Stimulated activated CD4-positive, alpha-beta T cell treated with anti-CD3 and anti-CD28 coated beads, TNF-alpha, amount 100 ng/mL, for 4 hours (primary cell): Measurements from ENCODE around the gene ANKS1A.

ENCODE experiments used
- DNase-seq, 3 experiments: peaks; one replicate each; pipeline ENCODE4 v3.0.0-alpha.2; 2020; ENCODE audit warnings: low read depth in 3 of 3

The ANKS1A gene

GRCh38 chr6:35069262-35069661, 180.2 kb downstream of the ANKS1A start:
- DNase-seq: no peak

DNA sequence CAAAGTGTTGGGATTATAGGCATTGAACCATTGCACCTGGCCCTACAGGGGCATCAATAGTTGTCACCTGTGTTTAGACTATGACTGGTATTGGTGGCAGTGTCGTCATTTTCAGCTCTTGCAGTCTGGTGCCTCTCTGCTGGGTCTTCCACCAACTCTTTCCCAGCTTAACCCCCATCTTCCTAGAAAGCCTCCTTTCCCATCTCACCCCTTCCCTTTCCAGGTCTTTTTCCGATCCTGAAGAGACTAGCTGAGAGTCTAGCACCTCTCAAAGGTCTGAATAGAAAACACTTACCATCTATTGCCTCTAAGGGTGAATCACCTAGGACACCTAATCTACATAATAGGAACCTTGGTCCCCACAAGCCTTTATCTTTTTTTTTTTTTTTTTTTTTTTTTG, 181.1 kb downstream of the ANKS1A start:
- no peak for DNase-seq

DNA sequence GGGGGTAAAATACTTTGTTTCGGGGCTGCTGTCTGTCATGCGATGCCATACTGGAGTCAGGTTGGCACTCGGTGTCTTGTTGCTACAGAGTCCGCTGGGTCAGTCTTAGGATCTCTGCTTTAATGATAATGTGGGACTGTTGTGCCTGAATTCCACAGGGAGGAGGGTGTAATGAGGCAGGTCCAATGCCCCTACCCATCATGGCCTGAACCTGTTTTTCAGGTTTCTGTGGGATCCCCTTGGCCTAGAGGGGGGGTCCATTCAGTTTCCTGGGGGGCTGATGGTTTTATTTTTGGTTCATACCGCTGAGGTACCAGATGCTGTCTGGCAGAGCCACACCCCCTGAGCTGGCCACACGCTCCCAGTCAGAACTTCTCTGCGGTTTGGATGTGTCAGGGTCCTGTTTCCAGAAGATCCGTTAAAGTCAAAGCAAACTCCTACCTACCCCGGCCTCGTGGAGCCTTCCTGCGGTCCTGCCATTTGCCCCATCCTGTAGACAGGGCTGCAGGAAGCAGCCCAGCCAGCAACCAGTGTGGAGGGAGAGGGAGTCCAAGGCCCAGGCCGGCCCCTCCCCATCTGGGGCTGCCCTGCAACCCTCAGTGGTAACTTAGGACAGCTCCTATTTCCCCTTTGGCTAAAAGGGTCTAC, 182.4 kb downstream of the ANKS1A start:
- DNase-seq: no peak

DNA sequence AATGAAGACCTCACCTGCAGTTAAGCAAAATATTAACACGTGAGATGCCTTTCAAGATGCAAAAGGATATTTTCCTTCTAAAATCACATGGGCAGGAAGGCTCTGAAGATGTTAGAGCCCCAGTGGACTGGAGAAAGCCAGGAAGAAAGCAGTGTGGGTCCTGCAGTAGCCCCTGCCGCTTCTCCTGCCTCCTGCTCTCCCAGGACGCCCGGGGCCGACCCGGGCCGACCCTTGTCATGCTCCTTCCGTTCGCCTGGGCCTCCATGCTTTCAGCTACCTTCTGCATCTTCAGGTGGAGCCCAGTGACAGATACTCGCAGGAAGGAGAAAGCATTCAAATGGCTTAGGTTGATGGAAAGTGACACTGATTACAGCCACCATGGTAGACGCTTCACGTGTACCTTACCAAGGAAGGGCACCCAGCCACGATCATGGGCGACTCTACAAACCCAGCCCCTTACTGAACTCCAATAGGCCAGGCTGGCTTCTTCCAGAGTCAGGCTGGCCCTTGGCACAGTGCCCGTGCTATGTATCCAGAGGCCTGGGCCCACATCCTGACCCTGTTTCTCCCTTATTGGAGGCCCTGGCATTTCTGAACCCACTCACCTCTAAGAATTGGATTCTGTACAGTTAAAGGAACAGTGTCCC, 183.1 kb downstream of the ANKS1A start:
- DNase-seq: no peak

GRCh38 chr6:35072698-35073055, 183.6 kb downstream of the ANKS1A start:
- DNase-seq: no peak

DNA sequence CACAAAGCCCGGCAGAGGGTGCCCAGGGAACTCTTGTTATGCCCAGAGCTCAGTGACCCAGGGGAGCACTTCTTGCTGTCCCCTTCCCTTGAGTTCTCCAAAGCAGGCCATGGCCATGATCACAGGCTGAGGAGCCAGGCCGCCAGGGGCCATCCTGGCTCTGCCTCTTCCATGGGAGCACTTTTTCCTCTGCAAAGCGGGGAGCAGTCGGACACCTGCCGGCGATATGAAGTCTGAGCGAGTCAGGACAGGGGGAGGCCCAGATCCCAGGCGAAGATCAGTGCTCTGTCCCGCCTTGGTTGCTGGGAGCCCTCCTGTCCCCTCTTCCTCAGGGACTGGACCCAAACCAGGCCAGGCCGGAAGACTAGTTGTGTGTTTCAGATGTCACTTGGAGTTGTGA, 184.2 kb downstream of the ANKS1A start:
- no peak for DNase-seq

GRCh38 chr6:35073766-35074471, 184.9 kb downstream of the ANKS1A start:
- DNase-seq: no peak

DNA sequence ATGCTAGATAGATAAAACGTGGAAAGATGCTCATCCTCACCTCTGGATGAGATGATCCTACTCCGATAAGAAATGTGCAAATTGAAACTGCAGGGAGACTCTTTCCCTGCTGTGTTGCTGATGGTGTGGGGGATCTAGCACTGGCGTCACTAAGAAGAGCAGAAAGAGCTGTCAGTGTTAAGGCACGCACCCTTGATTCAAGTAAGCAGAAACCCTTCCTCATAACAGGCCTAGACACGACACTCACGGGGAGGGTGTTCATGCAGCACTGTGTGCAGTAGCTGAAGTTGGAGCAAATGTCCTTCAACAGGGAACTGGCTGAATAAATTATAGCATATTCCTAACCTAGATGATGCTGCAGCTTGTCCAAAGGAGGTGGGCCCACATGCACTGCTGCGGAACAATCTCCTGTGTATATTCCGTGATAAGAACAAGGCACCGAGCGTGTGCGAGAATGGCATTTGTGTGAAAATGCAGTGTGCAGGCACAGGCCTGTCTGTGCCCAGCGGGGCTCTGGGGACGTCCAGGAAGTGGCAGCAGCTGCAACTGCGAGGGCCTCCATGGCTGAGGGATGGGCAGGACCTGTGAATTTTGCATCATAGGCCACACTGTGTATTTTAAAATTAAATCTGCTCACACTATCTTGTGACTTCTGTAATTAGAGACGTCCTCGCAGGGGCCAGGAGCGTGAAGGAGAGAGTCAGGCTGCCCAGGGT, 188.1 kb downstream of the ANKS1A start:
- DNase-seq: no peak

- DNase-seq: no peak
Measured at GRCh38 chr6:35077713-35078105, 188.7 kb downstream of the ANKS1A start.

GRCh38 chr6:35078226-35078850, 189.3 kb downstream of the ANKS1A start:
- no peak for DNase-seq

DNA sequence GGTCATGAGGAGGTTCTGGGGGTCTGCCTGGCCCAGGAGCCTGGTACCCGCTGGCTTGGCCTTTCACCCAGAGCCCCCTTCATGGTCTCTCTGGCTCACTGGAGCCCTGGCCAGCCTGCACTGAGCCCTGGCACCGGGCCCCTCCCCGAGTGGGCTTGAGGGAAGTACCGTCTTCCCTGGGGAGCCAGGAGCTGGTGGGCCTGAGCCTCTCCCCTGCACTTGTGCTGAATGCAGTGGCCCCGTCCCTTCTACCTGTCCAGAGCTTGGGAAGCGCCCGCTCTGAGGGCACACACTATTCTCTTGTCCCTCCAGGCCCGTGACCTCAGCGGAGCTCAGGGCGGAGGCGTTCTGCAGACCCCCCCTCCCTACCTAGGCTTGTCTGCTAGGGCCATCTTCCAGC, 189.8 kb downstream of the ANKS1A start:
- no peak for DNase-seq

DNA sequence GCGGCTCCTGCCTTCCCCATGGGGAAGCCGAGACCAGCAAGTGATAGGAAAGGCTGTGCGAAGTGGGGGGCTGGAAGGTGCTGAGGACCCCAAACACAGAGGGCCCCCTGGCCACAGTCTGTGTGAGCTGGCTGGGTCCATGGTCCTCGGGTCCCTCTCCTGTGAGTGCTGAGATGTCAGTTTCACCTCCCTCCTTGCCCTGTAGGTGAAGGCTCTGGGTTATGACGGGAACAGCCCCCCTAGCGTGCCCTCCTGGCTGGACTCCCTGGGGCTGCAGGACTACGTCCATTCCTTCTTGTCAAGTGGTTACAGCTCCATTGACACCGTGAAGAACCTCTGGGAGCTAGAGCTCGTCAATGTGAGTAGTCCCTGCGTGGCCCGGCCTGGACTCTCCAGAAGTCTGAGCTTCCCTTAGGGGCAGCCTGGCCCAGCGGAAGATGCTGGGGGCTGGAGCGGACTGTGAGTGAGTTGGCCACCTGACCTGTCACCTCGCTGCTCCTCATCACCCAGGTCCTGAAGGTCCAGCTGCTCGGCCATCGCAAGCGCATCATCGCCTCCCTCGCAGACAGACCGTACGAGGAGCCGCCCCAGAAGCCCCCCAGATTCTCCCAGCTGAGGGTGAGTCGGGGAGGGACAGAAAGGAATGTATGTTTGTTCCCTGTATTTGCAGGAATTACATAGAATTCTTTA, 190.4 kb downstream of the ANKS1A start:
- DNase-seq: no peak

DNA sequence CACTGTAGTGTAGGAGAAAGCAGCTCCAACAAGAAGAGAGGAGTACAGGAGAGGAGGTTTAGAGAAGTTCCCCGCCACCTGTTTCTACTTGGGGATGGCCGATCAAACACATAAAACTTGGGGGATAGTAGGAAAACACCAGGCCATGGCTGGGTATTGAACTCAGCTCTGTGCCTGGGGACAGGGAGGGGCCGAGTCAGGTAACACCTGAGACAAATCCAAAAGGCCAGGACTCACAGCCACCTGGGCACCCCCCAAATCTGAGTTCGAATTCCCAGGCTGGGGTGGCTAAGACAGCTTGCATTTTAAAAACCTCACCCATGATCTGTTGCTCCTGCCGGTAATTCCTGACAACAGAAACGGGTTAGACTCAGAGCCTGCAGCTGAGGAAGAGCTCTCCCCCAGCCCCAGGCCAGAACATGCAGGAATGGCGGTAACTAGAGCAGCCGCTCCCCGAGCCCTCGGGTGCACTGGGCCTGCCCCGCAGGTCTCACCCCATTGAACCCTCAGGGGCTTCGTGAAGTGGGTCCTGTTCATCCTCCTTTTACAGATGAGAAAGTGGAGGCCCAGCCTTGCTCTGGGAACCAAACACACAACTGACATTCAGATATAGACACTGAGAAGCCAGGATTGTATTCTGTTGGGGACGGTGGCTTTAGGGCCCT, 191.1 kb downstream of the ANKS1A start:
- no peak for DNase-seq

DNA sequence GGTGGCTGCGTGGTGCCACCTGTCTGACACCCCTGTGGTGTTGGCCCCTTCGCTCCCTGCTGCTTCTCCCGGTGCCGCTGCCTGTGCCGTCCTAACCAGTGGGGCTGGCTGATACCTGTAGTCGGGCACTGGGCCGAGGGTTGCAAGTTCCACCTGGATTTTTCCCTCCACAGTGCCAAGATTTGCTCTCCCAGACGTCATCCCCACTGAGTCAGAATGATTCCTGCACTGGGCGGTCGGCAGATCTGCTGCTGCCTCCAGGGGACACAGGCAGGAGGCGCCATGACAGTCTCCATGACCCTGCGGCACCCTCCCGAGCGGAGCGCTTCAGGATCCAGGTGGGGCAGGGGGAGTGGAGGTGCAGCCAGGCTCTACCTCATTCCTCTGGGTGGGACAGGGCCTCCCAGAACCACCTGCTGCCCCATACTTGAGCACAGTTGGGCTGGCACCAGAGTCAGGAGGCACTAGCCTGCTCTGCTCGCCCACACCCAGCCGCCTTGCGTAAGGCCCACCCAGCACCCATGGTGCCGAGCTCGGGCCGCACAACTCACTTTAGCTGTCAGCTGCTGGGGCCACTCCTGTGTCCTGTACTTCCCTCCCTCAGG, 191.9 kb downstream of the ANKS1A start:
- no peak for DNase-seq

DNA sequence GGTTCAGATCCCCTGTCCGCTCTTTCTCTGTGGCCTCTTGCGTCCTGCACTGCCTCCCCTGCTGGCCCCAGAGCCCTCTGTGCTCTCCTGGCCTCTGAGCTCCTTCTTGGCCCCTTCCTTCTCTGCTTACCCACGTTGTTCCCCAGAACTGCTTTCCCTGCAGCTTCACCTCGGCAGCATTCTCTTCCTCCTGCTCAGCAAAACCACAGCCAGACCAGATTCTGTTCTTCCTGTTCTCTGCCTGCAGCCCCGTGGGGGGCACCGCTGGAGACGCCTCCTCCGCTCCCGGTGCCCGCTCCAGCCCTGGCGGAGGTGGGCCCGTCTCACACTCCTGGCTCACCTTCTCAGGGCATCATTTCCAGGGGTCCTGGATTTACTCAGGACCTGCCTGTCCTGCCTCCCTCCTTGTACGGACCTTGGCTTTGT, 192.4 kb downstream of the ANKS1A start:
- DNase-seq: no peak

GRCh38 chr6:35082046-35082732, 193.1 kb downstream of the ANKS1A start:
- no peak for DNase-seq

DNA sequence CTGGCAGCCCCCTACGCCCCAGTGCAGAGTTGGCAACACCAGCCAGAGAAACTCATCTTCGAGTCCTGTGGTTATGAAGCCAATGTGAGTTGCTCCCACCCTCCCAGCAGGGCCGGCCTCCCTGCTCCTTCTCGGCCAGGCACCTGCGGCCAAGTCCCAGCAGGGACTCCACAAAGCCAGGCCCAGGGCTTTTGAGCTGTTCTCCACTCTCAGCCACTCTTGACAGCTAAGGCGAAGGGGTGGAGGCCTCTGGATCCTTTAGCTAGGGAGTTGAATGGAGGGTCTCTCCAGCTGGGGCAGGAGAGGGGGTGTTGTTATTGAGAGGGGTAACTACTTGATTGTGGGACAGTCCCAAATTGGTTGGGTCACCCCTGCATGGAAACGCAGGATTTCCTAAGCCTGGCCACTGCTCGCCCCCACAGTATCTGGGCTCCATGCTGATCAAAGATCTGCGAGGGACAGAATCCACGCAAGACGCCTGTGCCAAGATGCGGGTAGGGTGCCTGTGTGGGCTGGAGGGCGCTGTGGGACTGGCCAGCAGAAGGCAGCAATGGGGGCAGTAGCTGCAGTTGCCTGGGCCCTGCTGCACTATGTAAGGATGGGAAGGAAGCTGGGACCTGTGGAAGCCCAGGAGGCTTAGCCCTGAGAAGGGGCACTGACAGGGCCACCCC, 193.8 kb downstream of the ANKS1A start:
- no peak for DNase-seq

DNA sequence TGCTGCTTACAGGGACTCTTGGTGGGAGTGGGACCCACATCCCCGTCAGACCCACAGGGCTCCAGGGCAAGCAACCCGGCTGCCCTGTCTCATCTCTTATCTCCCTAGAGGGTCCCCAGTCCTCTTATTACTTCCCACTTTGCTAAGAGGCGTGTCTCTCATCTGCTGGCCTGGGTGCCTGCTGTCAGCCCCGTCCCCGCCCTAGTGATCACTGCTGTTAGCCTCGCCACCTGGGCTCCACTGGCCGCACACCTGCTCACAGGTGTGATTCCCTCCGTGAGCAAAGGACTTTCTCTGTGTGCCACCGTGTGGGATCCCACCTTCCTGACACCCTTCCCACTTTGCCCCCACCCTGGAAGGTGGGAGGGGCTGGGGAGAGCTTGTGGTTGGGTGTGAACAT, 194.5 kb downstream of the ANKS1A start:
- no peak for DNase-seq

DNA sequence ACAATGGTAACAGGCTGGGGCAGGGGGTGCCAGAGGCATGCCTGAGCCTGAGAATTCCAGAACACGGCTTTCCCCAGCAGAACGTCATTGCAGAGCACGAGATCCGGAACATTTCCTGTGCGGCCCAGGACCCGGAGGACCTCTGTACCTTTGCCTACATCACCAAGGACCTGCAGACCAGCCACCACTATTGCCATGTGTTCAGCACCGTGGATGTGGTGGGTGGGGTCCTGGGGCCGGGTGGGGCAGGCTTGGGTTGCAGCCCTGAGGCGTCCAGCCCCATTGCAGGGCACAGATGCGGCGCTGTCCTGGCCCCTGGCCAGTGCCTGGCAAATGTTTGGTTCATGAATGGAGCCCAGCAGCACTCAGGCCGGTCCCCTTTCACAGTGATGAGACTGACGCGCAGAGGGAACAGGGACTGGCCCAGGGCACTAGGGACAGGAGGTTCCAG, 195.0 kb downstream of the ANKS1A start:
- no peak for DNase-seq
